ENCODE measurements around the gene ROCK2.

The ROCK2 gene

DNA sequence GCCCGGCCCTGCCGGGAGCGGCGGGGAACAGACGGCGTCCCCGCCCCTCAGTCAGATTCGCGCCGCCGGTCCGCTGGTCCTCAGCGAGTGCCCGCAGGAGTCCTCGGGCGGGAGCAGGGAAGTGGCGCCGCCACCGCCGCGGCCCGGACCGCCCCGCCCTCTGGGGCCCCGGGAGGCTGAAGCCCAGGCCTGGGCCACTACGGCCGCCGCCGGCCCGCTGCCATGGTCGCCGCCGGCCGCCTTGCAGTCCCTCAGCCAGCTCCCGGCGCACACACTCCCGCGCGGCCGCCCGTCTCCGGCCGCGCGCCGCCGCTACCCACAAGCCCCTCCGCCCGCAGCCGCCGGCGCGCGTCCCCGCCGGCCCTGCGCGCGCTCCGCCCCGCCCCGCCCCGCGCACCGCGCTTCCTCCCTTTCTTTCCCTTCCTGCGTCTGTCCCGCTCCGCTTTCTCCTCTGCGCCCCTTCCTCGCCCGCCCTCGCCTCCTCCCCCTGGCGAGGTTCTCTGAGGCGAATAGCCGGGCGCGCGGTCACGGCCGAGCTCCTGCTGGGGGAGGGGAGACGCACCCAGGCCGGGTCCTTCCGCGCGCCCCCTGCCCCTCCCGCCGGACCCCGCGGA, at the start of gene ROCK2:
ROCK2 (minus strand) TSS at position 295 of the 614 bp plus-strand sequence. CDS start 500 bp downstream, outside the sequence.
- DNase-seq = peak; percentile 21

DNA sequence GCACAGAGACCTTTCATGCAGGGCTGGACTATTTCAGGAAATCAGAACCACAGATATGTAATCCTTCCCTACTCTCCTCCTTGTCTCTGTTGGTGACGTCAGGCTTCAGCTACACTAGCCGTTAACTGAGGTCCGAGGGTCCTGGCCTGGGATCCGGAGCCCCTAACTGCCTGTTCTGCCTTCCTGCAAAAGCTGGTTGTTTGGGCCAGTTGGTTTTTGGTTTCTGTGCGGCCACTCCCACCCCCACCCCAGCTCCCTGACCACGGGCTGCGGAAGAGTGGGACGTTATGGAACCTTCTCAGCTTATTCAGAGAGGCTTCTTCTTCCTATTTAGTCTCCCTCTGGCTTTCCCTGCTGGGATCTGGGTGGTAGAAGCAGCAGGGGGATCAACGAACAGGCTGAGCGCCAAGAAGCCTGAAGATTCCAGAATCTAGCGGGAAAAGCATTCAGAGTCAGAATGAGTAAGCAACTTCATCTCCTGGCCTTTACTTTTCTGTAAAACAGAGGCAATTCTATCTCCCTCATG, 49.3 kb upstream of the ROCK2 start:
- DNase-seq = no peak

- no peak for DNase-seq
Measured at GRCh38 chr2:11391942-11392266, 47.5 kb upstream of the ROCK2 start.

DNA sequence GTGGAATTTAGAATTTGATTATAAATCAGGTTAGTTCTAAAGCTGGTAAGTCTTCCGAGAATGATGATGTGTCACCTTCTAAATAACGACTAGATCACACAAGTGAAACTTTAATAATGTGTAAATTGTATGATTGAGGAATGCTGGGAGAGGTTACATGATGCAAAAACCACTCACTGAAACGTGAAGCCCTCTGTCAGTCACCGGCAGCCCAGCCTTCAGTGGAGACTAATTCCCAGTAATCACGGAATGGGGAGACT, 45.9 kb upstream of the ROCK2 start:
- DNase-seq = no peak

GRCh38 chr2:11389551-11390398, 45.3 kb upstream of the ROCK2 start:
- DNase-seq = no peak

GRCh38 chr2:11389052-11389420, 44.6 kb upstream of the ROCK2 start:
- no peak for DNase-seq

DNA sequence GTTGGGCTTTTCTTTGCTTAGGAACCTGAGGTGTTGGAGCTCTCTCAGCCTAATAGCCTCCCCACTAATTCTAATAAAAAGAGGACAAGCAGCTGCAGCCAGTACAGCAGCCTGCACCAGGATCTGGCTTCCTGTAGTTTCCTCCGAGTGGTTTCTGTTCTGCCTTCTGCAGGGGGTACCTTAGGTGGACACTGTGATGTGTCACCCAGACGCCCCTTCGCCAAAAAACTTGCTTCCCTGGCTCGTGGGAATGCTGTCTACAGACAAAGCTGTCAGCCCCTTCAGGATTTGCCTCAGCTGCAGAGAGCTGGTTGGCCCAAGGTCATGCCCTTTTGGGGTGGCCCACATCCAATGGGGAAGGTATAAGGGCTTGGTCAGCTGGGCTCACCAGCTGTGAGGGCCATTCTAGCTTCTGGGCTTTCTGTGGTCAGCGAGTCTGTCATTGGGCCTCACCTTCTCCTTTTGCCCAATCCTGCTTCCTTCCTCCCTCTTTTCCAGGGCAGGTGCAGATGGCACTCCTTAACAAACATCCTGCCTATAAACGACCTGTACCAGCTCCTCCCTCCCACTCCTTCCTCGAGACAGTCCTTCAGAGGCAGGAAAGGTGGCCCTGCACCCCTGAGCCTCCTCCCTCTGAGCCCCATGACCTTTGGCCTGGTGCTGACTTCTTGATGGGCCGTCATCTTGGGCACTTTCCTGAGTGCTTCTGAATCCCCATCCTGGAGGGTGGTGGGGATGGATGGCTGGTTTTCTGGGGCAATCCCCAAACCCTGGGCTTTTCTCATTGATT, 44.0 kb upstream of the ROCK2 start:
- no peak for DNase-seq

DNA sequence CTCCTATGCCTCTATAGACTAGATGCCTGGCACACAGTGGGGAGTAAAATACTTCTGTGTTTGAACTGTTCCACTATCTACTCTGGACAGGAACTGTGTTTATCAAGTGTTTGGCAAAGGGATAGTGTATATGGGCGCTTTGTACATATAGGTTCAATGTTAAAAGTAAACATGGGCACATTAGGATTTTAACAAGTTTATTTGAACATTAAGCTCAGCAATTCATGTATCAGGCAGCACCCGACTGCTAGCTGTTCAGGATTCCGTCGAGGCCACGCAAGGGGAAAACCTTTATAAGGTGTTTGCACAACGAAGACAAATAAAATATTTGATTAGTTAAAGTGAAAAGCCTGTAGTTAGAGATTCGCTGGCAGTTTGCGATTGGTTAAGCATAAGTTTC, 43.4 kb upstream of the ROCK2 start:
- DNase-seq = no peak

DNA sequence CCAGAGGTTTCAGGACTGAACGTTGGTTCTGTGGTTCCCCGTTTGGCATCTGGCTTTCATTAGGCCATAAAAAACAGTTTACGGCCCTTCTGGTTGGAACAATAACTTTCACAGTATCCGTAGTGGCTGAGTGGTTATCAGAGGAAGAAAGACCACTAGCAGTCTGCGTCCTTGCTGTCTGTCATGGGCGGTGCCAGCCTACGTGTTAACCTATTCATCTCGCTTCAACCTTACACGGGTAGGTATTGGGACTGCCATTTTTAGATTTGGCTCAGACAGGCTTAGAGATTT, 42.6 kb upstream of the ROCK2 start:
- DNase-seq = no peak

DNA sequence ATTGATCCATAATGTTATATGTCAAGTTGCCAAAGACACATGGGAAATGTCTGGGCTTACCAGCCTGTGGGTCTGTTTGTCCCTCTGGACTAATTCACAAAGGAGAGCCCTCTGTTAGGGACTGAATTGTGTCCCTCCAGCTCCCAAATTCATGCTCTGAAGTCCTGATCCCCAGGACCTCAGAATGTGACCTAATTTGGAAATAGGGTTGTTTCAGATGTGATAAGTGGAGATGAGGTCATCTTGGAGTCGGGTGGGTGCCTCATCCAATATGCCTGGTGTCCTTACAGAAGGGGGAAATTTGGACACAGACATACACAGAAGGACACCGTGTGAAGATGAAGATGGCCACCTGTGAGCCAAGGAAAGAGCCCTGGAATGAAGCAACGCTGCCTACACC, 41.4 kb upstream of the ROCK2 start:
- no peak for DNase-seq

DNA sequence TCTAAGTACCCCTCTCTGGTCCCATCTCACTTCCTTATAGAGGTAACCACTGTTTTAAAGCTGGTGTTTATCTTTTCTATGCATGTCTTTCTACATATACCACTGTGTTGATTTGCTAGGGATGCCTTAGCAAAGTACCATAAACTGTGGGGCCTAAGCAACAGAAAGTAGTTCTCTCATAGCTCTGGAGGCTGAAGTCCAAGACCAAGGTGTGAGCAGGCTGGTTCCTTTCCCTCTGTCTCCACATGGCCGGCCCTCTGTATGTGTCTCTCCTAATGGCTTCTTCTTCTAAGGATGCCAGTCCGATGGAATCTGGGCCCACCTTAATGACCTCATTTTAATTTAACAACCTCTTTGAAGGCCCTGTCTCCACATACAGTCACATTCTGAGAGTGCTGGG, 40.8 kb upstream of the ROCK2 start:
- no peak for DNase-seq

DNA sequence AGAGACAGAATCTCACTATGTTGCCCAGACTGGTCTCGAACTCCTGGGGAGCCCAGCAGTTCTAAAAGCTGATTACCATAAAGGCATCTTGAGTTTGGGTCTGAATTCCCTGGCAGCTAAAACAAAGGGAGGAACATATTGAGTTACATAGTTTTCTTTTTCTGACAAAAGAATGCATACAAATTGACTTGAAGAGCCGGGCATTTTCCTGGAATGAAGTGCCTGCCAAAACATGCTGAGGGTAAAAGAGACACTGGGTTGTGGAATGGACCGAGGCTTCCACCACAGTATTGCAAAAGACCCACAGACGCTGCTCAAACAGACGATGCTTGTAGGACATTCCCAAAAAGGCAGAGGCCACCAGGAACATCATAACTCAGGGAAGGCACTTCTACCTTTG, 35.1 kb upstream of the ROCK2 start:
- DNase-seq = no peak

- DNase-seq = no peak
Measured at GRCh38 chr2:11377928-11378545, 33.6 kb upstream of the ROCK2 start.

- DNase-seq = no peak
Measured at GRCh38 chr2:11376071-11376470, 31.6 kb upstream of the ROCK2 start.

DNA sequence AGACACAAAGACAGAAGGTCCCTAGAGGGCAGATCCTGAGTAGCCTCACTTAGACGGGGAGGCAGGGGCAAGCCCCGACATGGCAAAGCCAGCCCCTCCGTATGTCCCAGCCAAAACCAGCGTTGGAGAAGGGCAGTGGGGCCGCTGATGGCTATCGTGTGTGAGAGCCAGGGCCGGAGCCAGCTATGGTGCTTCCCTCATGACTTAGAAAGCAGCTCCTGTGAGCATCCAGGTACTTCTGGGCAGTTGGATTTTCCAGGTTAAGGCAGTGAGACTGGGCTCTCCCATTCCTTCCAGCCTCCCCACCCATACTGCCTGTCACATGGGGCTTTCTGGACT, 31.2 kb upstream of the ROCK2 start:
- DNase-seq = no peak

GRCh38 chr2:11375025-11375688, 30.7 kb upstream of the ROCK2 start:
- DNase-seq = no peak

GRCh38 chr2:11373096-11373495, 28.7 kb upstream of the ROCK2 start:
- DNase-seq = no peak

GRCh38 chr2:11371092-11371937, 26.9 kb upstream of the ROCK2 start:
- no peak for DNase-seq

DNA sequence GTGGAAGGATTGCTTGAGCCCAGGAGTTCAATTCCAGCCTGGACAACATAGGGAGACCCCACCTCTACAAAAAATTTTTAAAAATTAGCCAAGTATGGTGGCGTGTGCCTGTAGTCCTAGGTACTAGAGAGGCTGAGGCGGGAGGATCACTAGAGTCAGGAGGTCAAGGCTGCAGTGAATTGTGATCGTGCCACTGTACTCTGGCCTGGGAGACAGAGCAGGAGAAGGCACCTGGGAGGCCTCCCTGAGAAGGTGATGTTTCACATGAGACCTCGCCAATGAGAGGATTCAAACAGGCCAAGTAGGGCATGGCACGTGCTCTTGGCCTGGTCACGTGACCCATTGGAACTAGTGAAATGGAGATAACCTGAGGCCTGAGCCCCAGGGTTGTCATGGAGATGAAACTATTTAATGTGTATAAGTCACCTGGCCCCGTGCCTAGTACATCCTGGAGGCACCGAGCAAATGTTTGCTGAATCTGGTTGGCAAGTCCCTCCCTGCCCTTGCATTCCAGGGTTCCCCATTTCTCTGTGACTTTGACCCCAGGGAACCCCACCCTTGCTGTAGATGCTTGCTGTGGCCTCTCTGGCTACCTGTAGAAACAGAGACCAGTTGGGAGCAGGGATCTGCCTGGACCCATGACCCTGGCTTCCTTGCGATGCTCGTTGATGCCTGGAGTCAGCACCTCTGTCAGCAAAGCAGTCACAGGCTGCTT, 26.1 kb upstream of the ROCK2 start:
- DNase-seq = no peak

DNA sequence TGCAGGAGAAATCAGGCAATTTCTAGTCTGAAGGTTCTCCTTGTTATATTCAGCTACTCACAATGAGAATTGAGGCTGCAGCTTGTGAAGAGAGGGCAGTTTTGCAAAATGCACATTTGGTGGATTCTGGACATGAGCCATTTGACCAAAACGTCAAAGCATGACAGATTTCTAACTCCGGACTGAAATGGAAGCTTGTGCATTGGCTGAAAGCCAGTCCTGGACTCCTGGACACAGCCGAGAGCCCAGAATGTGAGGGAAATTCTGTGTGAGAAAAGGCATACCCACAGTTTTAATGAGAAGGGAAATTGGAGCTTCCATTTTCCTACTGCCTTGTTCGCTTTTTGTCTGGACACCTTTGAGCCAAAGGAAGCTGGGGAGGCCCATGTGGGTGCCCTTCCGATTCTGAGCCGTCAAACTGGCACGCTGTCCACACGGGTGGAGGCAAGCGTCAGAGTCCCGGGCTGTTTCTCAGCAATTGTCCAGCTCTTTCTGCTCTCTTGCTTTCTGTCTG, 23.7 kb upstream of the ROCK2 start:
- no peak for DNase-seq

GRCh38 chr2:11367170-11367730, 22.8 kb upstream of the ROCK2 start:
- DNase-seq = no peak

Data from NCI-H2081 treated with DMSO at 0.1 percent for 48 hours (cell line).